Caco-2 (cell line): ENCODE data around the gene CXXC4. TPM values are rescaled to one million over a fixed set of nuclear protein-coding genes. Genes with fewer than 3 reads are reported as not detected.
A peak's percentile ranks its signal among the peaks of the same experiment; 100 is the strongest.

Source experiments
- Bru-seq: library from RNA; stranded (reverse); fragments of 400-500 nt; gene quantifications from one replicate; lab custom pipeline; 2021; lab: Mats Ljungman, UMichigan
- BruChase-seq, 2 experiments: library from RNA; stranded (reverse); fragments of 400-500 nt; gene quantifications; one replicate each; lab custom pipeline; 2021; lab: Mats Ljungman, UMichigan
- BruUV-seq: library from RNA; stranded (reverse); fragments of 400-500 nt; replicated peaks from 2 replicates; lab custom pipeline; 2021; lab: Mats Ljungman, UMichigan
- CTCF ChIA-PET: fragments of 300-600 bp; sonication (Branson Sonifier 250); formaldehyde crosslinking; loops from one replicate; lab custom pipeline; 2022; ENCODE audit warnings: antibody characterized with exemption; lab: Charles Lee
- POLR2A ChIA-PET: fragments of 300-600 bp; sonication (Branson Sonifier 250); formaldehyde crosslinking; loops from one replicate; lab custom pipeline; 2022; ENCODE audit warnings: antibody characterized with exemption; lab: Charles Lee
- DNase-seq, 2 experiments: peaks; one replicate each; pipeline versions ENCODE4 v3.0.0 to v3.0.0-alpha.2; 2020 to 2022
- H3K27me3 ChIP-seq: replicated peaks from 2 replicates; pipeline ENCODE4 v1.6.0; 2011; ENCODE audit warnings: low read length; ENCODE audit not compliant: control insufficient read depth, insufficient read depth
- H3K36me3 ChIP-seq: 2 replicates; pipeline ENCODE4 v1.5.1; 2011; ENCODE audit warnings: low read length; ENCODE audit not compliant: control insufficient read depth, insufficient read depth
- H3K4me1 ChIP-seq: fragments of 250-450 bp; sonication (Bioruptor Pico); 2 replicates; pipeline ENCODE4 v1.5.1; 2020; ENCODE audit warnings: mild to moderate bottlenecking
- H3K4me3 ChIP-seq: 2 replicates; pipeline ENCODE4 v1.5.1; 2011; ENCODE audit warnings: low read depth, mild to moderate bottlenecking, control low read depth, low read length
- H3K9me3 ChIP-seq: fragments of 250-450 bp; sonication (Bioruptor Pico); 2 replicates; pipeline ENCODE4 v1.5.1; 2020; ENCODE audit warnings: mild to moderate bottlenecking, moderate library complexity
- H3K27ac Mint-ChIP-seq: one replicate; pipeline ENCODE4 v1.8.0; 2022; ENCODE audit warnings: mixed read lengths; ENCODE audit not compliant: unreplicated experiment
- H3K27me3 Mint-ChIP-seq: one replicate; pipeline ENCODE4 v1.8.0; 2022; ENCODE audit warnings: mixed read lengths; ENCODE audit not compliant: insufficient read depth, unreplicated experiment
- H3K36me3 Mint-ChIP-seq: one replicate; pipeline ENCODE4 v1.8.0; 2022; ENCODE audit warnings: mild to moderate bottlenecking, mixed read lengths; ENCODE audit not compliant: insufficient read depth, unreplicated experiment
- H3K4me1 Mint-ChIP-seq: one replicate; pipeline ENCODE4 v1.8.0; 2022; ENCODE audit warnings: low read depth, mixed read lengths; ENCODE audit not compliant: unreplicated experiment
- H3K4me3 Mint-ChIP-seq: one replicate; pipeline ENCODE4 v1.8.0; 2022; ENCODE audit warnings: mild to moderate bottlenecking, moderate library complexity, mixed read lengths; ENCODE audit not compliant: unreplicated experiment
- H3K9me3 Mint-ChIP-seq: one replicate; pipeline ENCODE4 v1.8.0; 2022; ENCODE audit warnings: mixed read lengths; ENCODE audit not compliant: unreplicated experiment
- CTCF ChIP-seq, 2 experiments: fragments of 200-600 bp in 1 of 2; IDR thresholded peaks; 1 replicate in 1 of 2; 2 replicates in 1 of 2; pipeline versions ENCODE4 v1.5.1 to v1.8.0; 2011 to 2022; ENCODE audit warnings: antibody characterized with exemption in 1 of 2, control low read depth in 1 of 2, inconsistent platforms in 1 of 2, low read depth in 1 of 2, low read length in 1 of 2, mild to moderate bottlenecking in 1 of 2, moderate library complexity in 1 of 2; ENCODE audit not compliant: insufficient read depth in 1 of 2, severe bottlenecking in 1 of 2, unreplicated experiment in 1 of 2
- intact Hi-C: fragments of 100-400 bp; cut with micrococcal nuclease; formaldehyde crosslinking; loops from one replicate; pipeline ENCODE4 v1.10.0; 2022; ENCODE audit not compliant: unreplicated experiment
- long read RNA-seq: library from polyadenylated mRNA; stranded (forward); transcript quantifications from one replicate; pipeline ENCODE4 v2.0.0, GENCODE V29; 2022
- total RNA-seq: library from RNA; stranded (reverse); gene quantifications from 2 replicates; pipeline ENCODE4 v1.2.3, GENCODE V29; 2022

Gene CXXC4
- total RNA-seq (2.9 and 3.1 TPM in 2 replicates), Bru-seq, nascent RNA (percentile 66 among the genes with signal in this experiment), BruChase-seq, experiment 1, labeled RNA remaining after a 2-hour chase (percentile 73 among the genes with signal in this experiment), BruChase-seq, experiment 2, labeled RNA remaining after a 6-hour chase (percentile 57 among the genes with signal in this experiment)
- long read RNA-seq, partial matches to known transcripts = 2 of 5 reads
- long read RNA-seq, other reads (novel, unspliced or antisense) = 3 of 5 reads

GRCh38 chr4:104494822-104495559, at the start of gene CXXC4:
Gene CXXC4 (minus strand): TSS chr4:104494894. CDS start chr4:104491802, 3,092 bp downstream.
- Histone ChIP-seq H3K9me3 (no peaks in the 10 kb centered on the region), H3K36me3 (no peaks in the 10 kb centered on the region), H3K27me3 (no peaks in the 10 kb centered on the region; the same call in 1 of the 2 replicates), H3K4me1 (peaks cover 15% of the 10 kb centered on the region), H3K4me3 (peak within 1 kb of the TSS; percentile 54)
- peak; percentile 67 to 74 for DNase-seq
- intact Hi-C loops = loop anchor here (1.0 kb wide), 2 partner anchors 16 to 25 kb away; no protein-coding TSS in a partner anchor
- CTCF ChIA-PET = no interaction called here
- TF ChIP-seq CTCF (IDR thresholded peaks at IDR 0.05; ENCODE audit: insufficient read depth in 1 of 2, low read depth in 1 of 2, low read length in 1 of 2, severe bottlenecking in 1 of 2, unreplicated experiment in 1 of 2) = no peak
- POLR2A ChIA-PET = no interaction called here
- H3K4me3 Mint-ChIP-seq = peak within 1 kb of the TSS; percentile 96
- BruUV-seq = no TSS peak
- no peaks in the 10 kb centered on the region for H3K9me3 Mint-ChIP-seq
- no peaks in the 10 kb centered on the region for H3K27me3 Mint-ChIP-seq
- H3K36me3 Mint-ChIP-seq = peaks cover 13% of the 10 kb centered on the region
- peaks cover 6% of the 10 kb centered on the region for H3K4me1 Mint-ChIP-seq
- H3K27ac Mint-ChIP-seq = peak within 1 kb of the TSS; percentile 86

GRCh38 chr4:104533156-104533555, 38.5 kb upstream of the CXXC4 start:
- intact Hi-C loops = no loop called here
- TF ChIP-seq CTCF (IDR thresholded peaks at IDR 0.05; ENCODE audit: insufficient read depth in 1 of 2, low read depth in 1 of 2, low read length in 1 of 2, severe bottlenecking in 1 of 2, unreplicated experiment in 1 of 2) = no peak
- H3K4me1 ChIP-seq = no peaks in the 10 kb centered on the region
- H3K4me3 ChIP-seq = no peak overlapping the region
- no peaks in the 10 kb centered on the region for H3K27me3 Mint-ChIP-seq
- H3K36me3 ChIP-seq = no peaks in the 10 kb centered on the region
- no peak for DNase-seq
- H3K27me3 ChIP-seq = no peaks in the 10 kb centered on the region
- H3K4me3 Mint-ChIP-seq = no peak overlapping the region
- no peaks in the 10 kb centered on the region for H3K9me3 ChIP-seq
- BruUV-seq = no TSS peak
- CTCF ChIA-PET = no interaction called here
- H3K9me3 Mint-ChIP-seq = no peaks in the 10 kb centered on the region
- H3K36me3 Mint-ChIP-seq = no peaks in the 10 kb centered on the region
- H3K27ac Mint-ChIP-seq = no peak overlapping the region
- H3K4me1 Mint-ChIP-seq = no peaks in the 10 kb centered on the region
- POLR2A ChIA-PET = no interaction called here

- Mint-ChIP-seq H3K4me3 (no peak overlapping the region), H3K27me3 (no peaks in the 10 kb centered on the region), H3K9me3 (no peaks in the 10 kb centered on the region), H3K27ac (no peak overlapping the region), H3K4me1 (no peaks in the 10 kb centered on the region), H3K36me3 (no peaks in the 10 kb centered on the region)
- no peak for DNase-seq
- intact Hi-C loops = no loop called here
- H3K9me3 ChIP-seq = no peaks in the 10 kb centered on the region
- H3K4me1 ChIP-seq = no peaks in the 10 kb centered on the region
- H3K27me3 ChIP-seq = no peaks in the 10 kb centered on the region
- H3K4me3 ChIP-seq = no peak overlapping the region
- BruUV-seq = no TSS peak
- no peaks in the 10 kb centered on the region for H3K36me3 ChIP-seq
- no peak for TF ChIP-seq CTCF (IDR thresholded peaks at IDR 0.05; ENCODE audit: insufficient read depth in 1 of 2, low read depth in 1 of 2, low read length in 1 of 2, severe bottlenecking in 1 of 2, unreplicated experiment in 1 of 2)
- ChIA-PET CTCF (no interaction called here), POLR2A (no interaction called here)
Observed at GRCh38 chr4:104532677-104533076, 38.0 kb upstream of the CXXC4 start.
